BJ (cell line): ENCODE data around the gene PBX1. TPM values are rescaled to one million over a fixed set of nuclear protein-coding genes. Genes with fewer than 3 reads are reported as not detected.

ENCODE experiments used
- CTCF ChIA-PET: fragments of 350-600 bp; formaldehyde crosslinking; extraction: SDS; loops from one replicate; lab custom pipeline; 2021; ENCODE audit warnings: antibody characterized with exemption, inconsistent platforms; lab: Yijun Ruan, JAX
- POLR2A ChIA-PET: fragments of 300-600 bp; sonication (Branson Sonifier 250); formaldehyde crosslinking; extraction: SDS; loops from one replicate; lab custom pipeline; 2021; ENCODE audit warnings: antibody characterized with exemption; lab: Charles Lee
- DNase-seq: peaks from one replicate; pipeline ENCODE4 v3.0.0-alpha.2; 2011; ENCODE audit warnings: low read depth
- H3K27me3 ChIP-seq: 2 replicates; pipeline ENCODE4 v1.6.0; 2011; ENCODE audit warnings: low read length; ENCODE audit not compliant: control insufficient read depth, insufficient read depth
- H3K36me3 ChIP-seq: 2 replicates; pipeline ENCODE4 v1.5.1; 2011; ENCODE audit warnings: low read length; ENCODE audit not compliant: control insufficient read depth, insufficient read depth
- H3K4me3 ChIP-seq: 2 replicates; pipeline ENCODE4 v1.5.1; 2011; ENCODE audit warnings: low read depth, mild to moderate bottlenecking, control low read depth, low read length
- polyA plus RNA-seq: library from polyadenylated mRNA; depleted of rRNA; stranded (reverse); fragments of >200 nt; gene quantifications from 2 replicates; pipeline ENCODE4 v1.2.3, GENCODE V29; 2011
- TF ChIP-seq, protein P1 (sequence below): IDR thresholded peaks from 2 replicates; pipeline ENCODE4 v1.5.1; 2011; ENCODE audit warnings: low read depth, mild to moderate bottlenecking, control low read depth, inconsistent platforms, low read length, moderate library complexity; ENCODE audit not compliant: insufficient read depth

Gene PBX1
- polyA plus RNA-seq, 1 experiment = 46.1 TPM

DNA sequence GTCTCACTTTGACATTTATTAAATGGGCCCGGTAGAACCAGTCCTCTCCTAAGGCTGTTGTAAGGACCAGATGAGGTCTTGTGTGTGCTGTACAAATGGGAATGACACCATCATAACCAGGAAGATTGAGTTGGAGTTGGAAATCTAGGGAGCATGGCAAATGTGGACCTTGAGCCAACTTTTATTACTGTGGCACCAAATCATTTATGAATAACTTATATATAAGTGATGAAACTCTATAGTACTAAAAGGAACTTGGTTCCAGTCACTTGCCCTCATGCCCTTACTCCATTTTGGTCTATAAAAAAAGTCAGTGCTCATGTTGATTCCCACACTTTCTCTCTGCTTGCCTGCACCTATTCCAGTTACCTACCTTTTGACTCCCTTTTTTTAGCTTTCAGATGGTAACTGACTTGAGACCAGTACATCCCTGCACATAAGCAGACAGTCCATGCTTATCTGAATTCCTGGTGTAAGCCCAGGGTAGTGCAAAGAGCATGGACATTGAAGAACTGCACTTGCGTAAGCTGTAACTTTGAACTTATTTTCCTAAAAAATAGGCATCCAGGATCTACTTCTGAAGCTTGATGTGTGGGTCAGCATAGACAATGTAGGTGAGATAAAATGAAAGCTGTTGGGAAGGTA lies 210.6 kb downstream of the PBX1 start:
- POLR2A ChIA-PET = interaction anchor here (0.7 kb wide), 1 partner anchor 25 kb away, joined by 3 read pairs; no protein-coding TSS in a partner anchor
- CTCF ChIA-PET = interaction anchor here (0.6 to 1.2 kb wide), 2 partner anchors 17 to 21 kb away, joined by 3 read pairs; no protein-coding TSS in a partner anchor

GRCh38 chr1:164770131-164770529 lies 211.1 kb downstream of the PBX1 start:
- Histone ChIP-seq H3K36me3 (no peaks in the 10 kb centered on the region), H3K27me3 (no peaks in the 10 kb centered on the region), H3K4me3 (no peak overlapping the region)
- no peak for DNase-seq
- POLR2A ChIA-PET = interaction anchor here (0.7 kb wide), 1 partner anchor 24 kb away, joined by 3 read pairs; no protein-coding TSS in a partner anchor
- TF ChIP-seq, protein P1, sequence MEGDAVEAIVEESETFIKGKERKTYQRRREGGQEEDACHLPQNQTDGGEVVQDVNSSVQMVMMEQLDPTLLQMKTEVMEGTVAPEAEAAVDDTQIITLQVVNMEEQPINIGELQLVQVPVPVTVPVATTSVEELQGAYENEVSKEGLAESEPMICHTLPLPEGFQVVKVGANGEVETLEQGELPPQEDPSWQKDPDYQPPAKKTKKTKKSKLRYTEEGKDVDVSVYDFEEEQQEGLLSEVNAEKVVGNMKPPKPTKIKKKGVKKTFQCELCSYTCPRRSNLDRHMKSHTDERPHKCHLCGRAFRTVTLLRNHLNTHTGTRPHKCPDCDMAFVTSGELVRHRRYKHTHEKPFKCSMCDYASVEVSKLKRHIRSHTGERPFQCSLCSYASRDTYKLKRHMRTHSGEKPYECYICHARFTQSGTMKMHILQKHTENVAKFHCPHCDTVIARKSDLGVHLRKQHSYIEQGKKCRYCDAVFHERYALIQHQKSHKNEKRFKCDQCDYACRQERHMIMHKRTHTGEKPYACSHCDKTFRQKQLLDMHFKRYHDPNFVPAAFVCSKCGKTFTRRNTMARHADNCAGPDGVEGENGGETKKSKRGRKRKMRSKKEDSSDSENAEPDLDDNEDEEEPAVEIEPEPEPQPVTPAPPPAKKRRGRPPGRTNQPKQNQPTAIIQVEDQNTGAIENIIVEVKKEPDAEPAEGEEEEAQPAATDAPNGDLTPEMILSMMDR = no peak
- CTCF ChIA-PET = interaction anchor here (1.2 kb wide), 1 partner anchor 16 kb away, joined by 3 read pairs; no protein-coding TSS in a partner anchor

More for the DNA sequence above, 210.6 kb downstream of the PBX1 start:
- no peaks in the 10 kb centered on the region for H3K27me3 ChIP-seq
- no peaks in the 10 kb centered on the region for H3K36me3 ChIP-seq
- DNase-seq = no peak
- TF ChIP-seq, protein P1 = no peak
- no peak overlapping the region for H3K4me3 ChIP-seq

DNA sequence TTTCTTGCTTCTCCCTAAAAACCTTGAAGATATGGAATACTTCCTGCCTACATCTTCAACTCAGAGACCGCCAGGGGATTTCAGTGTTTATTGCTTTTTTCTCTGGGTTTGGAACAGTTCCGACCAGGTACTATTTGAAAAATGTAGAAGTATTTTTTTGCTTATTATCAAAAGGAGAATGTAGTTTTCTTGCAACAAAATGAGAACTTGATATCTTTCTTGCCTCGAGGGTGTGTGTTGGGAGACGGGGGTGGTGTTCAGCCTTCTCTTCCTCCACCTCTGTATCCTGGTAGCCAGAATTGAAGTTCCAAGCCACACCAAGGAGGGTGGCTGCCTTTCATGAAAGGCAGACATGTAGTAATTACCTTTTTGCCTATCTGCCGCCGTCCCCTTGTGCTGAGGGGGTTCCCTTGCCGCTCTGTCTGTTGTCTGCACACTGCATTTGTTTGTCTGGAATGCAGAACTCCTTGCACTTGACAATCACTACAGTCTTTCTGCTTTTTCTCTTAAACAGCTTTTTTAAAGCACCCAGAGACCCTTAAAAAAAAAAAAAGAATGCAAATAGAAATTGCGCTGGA lies 212.1 kb downstream of the PBX1 start:
- no peak overlapping the region for H3K4me3 ChIP-seq
- TF ChIP-seq, protein P1 = no peak
- no peak for DNase-seq
- no peaks in the 10 kb centered on the region for H3K36me3 ChIP-seq
- POLR2A ChIA-PET = no interaction called here
- CTCF ChIA-PET = interaction anchor here (1.2 kb wide), 1 partner anchor 12 kb away, joined by 5 read pairs; no protein-coding TSS in a partner anchor
- H3K27me3 ChIP-seq = no peaks in the 10 kb centered on the region

- no peak for DNase-seq
- TF ChIP-seq, protein P1 = no peak
- H3K4me3 ChIP-seq = no peak overlapping the region
- CTCF ChIA-PET = interaction anchor here (1.0 to 1.2 kb wide), 2 partner anchors 11 to 21 kb away, joined by 3 to 5 read pairs; no protein-coding TSS in a partner anchor
- H3K27me3 ChIP-seq = no peaks in the 10 kb centered on the region
- POLR2A ChIA-PET = no interaction called here
- no peaks in the 10 kb centered on the region for H3K36me3 ChIP-seq
Observed at GRCh38 chr1:164771619-164772361, 212.8 kb downstream of the PBX1 start.

DNA sequence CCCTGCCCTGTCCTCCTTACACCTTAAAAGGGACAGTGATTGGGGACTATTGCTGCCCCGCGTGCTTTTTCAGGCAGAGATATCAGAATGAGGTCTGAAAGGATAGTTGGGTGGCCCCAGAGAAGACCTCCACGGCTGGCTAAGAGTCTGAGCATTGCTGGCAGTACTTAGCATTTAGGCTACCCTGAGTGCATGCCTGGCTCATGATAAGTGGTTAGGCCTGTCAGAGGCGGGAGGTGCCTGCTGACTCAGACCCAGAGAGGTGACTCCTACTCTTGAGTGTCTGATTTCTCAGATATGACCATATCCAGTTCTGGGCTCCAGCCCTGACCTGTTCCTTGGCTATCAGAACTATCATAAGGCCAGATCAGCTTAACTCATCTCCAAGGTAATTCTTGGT lies 213.7 kb downstream of the PBX1 start:
- ChIA-PET CTCF (interaction anchor here (1.8 kb wide), 1 partner anchor 15 kb away, joined by 11 read pairs; no protein-coding TSS in a partner anchor), POLR2A (no interaction called here)
- Histone ChIP-seq H3K27me3 (no peaks in the 10 kb centered on the region), H3K4me3 (no peak overlapping the region), H3K36me3 (no peaks in the 10 kb centered on the region)
- TF ChIP-seq, protein P1 = no peak
- peak; percentile 75 for DNase-seq
